HepG2 (cell line): ENCODE results near the gene IL27RA. TPM values are rescaled to one million over a fixed set of nuclear protein-coding genes. Genes with fewer than 3 reads are reported as not detected.

ENCODE experiments used
- ATAC-seq: fragments of 200-7000 bp; cut with Tn5 transposase; 3 replicates; pipeline ENCODE4 v1.9.1; 2020; ENCODE audit warnings: mild to moderate bottlenecking, moderate library complexity
- BruUV-seq: library from RNA; stranded (reverse); fragments of 400-500 nt; replicated peaks from 2 replicates; lab custom pipeline; 2021; lab: Mats Ljungman, UMichigan
- CTCF ChIA-PET: fragments of 300-600 bp; formaldehyde crosslinking; extraction: SDS; loops from one replicate; lab custom pipeline; 2021; ENCODE audit warnings: low total read pairs, inconsistent platforms, low intra/inter-chr PET ratio; lab: Yijun Ruan, JAX
- POLR2A ChIA-PET: fragments of 350-600 bp; sonication (Branson Sonifier 250); formaldehyde crosslinking; loops from one replicate; lab custom pipeline; 2020; ENCODE audit warnings: antibody characterized with exemption, inconsistent platforms; lab: Yijun Ruan, JAX
- DNase-seq: peaks from one replicate; pipeline ENCODE4 v3.0.0-alpha.2; 2015; ENCODE audit warnings: low spot score
- FAIRE-seq: peaks from 3 replicates; lab custom pipeline; 2011; peaks lifted over from hg19 to GRCh38; lab: Jason Lieb, UNC
- H2AFZ ChIP-seq: one replicate; pipeline ENCODE4 v1.6.1; 2011; ENCODE audit warnings: low read length, inconsistent platforms
- H3K27ac ChIP-seq: fragments of 300-600 bp; 3 replicates; pipeline ENCODE4 v1.8.0; 2011; ENCODE audit warnings: mixed run types, mild to moderate bottlenecking, mixed read lengths, low read length, inconsistent platforms; ENCODE audit not compliant: insufficient read depth; ENCODE audit errors: extremely low read length
- H3K27me3 ChIP-seq, 2 experiments: fragments of 200-600 bp in 1 of 2; 2 replicates in 1 of 2; 3 replicates in 1 of 2; pipeline versions ENCODE4 v1.6.0 to v1.8.0; 2011; ENCODE audit warnings: low read length in 2 of 2, mild to moderate bottlenecking in 2 of 2, moderate library complexity in 2 of 2, inconsistent platforms in 1 of 2; ENCODE audit not compliant: insufficient read depth in 2 of 2, control insufficient read depth in 1 of 2
- H3K36me3 ChIP-seq, 2 experiments: fragments of 200-600 bp in 1 of 2; replicated peaks in 1 of 2; 2 replicates in 1 of 2; 3 replicates in 1 of 2; pipeline versions ENCODE4 v1.5.1 to v1.8.0; 2011; ENCODE audit warnings: low read length in 2 of 2, inconsistent platforms in 1 of 2; ENCODE audit not compliant: insufficient read depth in 2 of 2, control insufficient read depth in 1 of 2
- H3K4me1 ChIP-seq: 2 replicates; pipeline ENCODE4 v1.5.1; 2012; ENCODE audit warnings: low read length, inconsistent platforms; ENCODE audit not compliant: insufficient read depth
- H3K4me2 ChIP-seq: 2 replicates; pipeline ENCODE4 v1.6.0; 2011; ENCODE audit warnings: low read depth, low read length, inconsistent platforms
- H3K4me3 ChIP-seq, 3 experiments: fragments of 200-600 bp in 1 of 3; sonication (generic), shearing (Covaris generic) in 1 of 3; replicated peaks in 1 of 3; 2 replicates each; pipeline ENCODE4 v1.5.1; 2011 to 2016; ENCODE audit warnings: low read length in 3 of 3, inconsistent platforms in 2 of 3, low read depth in 2 of 3, mild to moderate bottlenecking in 2 of 3, control low read depth in 1 of 3, mixed read lengths in 1 of 3; ENCODE audit not compliant: insufficient read depth in 1 of 3
- H3K79me2 ChIP-seq: one replicate; pipeline ENCODE4 v1.6.1; 2011; ENCODE audit warnings: low read length, inconsistent platforms; ENCODE audit not compliant: insufficient read depth
- H3K9ac ChIP-seq: 2 replicates; pipeline ENCODE4 v1.6.0; 2011; ENCODE audit warnings: mild to moderate bottlenecking, low read depth, low read length, inconsistent platforms; ENCODE audit not compliant: insufficient read depth
- H3K9me3 ChIP-seq: 2 replicates; pipeline ENCODE4 v1.5.1; 2012; ENCODE audit warnings: mild to moderate bottlenecking, low read length
- H4K20me1 ChIP-seq: 2 replicates; pipeline ENCODE4 v1.6.0; 2011; ENCODE audit warnings: inconsistent platforms, mild to moderate bottlenecking, low read length, moderate library complexity; ENCODE audit not compliant: insufficient read depth
- ARHGAP35 ChIP-seq: sonication (generic); formaldehyde crosslinking; IDR thresholded peaks from 2 replicates; pipeline ENCODE4 v1.9.0; 2022; ENCODE audit warnings: mild to moderate bottlenecking, inconsistent platforms, moderate library complexity, missing genetic modification reagents, borderline replicate concordance
- BORCS8-MEF2B ChIP-seq: sonication (generic); formaldehyde crosslinking; IDR thresholded peaks from 2 replicates; pipeline ENCODE4 v1.8.0; 2022; ENCODE audit warnings: mild to moderate bottlenecking, missing genetic modification reagents
- CHD4 ChIP-seq: fragments of 200-600 bp; sonication (generic); IDR thresholded peaks from 2 replicates; pipeline ENCODE4 v1.7.0; 2017; ENCODE audit warnings: mild to moderate bottlenecking, low read length, borderline replicate concordance
- DNMT3B ChIP-seq: conservative IDR thresholded peaks from 2 replicates; pipeline ENCODE4 v1.6.1; 2016; ENCODE audit warnings: missing biosample characterization, control low read depth
- HOXA3 ChIP-seq: sonication (generic); formaldehyde crosslinking; IDR thresholded peaks from 2 replicates; pipeline ENCODE4 v1.5.0; 2020; ENCODE audit warnings: missing genetic modification reagents
- MAZ ChIP-seq, 2 experiments: sonication (generic) in 1 of 2; formaldehyde crosslinking in 1 of 2; IDR thresholded peaks; 2 replicates each; pipeline versions ENCODE4 v1.5.0 to v1.6.1; 2012 to 2020; ENCODE audit warnings: low read depth in 2 of 2, mild to moderate bottlenecking in 2 of 2, borderline replicate concordance in 1 of 2, improper control_type of control experiment in 1 of 2, low read length in 1 of 2, missing genetic modification reagents in 1 of 2, moderate library complexity in 1 of 2
- NFKBIZ ChIP-seq: IDR thresholded peaks from 2 replicates; pipeline ENCODE4 v1.6.1; 2018; ENCODE audit warnings: missing genetic modification reagents, missing compliant biosample characterization
- RBM39 ChIP-seq: fragments of 200-400 bp; formaldehyde crosslinking; IDR thresholded peaks from one replicate; pipeline ENCODE4 v1.6.1; 2018; ENCODE audit warnings: antibody characterized with exemption, mild to moderate bottlenecking, low read depth, low read length; ENCODE audit not compliant: poor library complexity, severe bottlenecking
- RFX3 ChIP-seq: IDR thresholded peaks from 2 replicates; pipeline ENCODE4 v1.6.1; 2016; ENCODE audit warnings: missing biosample characterization, missing genetic modification reagents
- RXRA ChIP-seq: sonication (generic); formaldehyde crosslinking; IDR thresholded peaks from 2 replicates; pipeline ENCODE4 v1.5.1; 2020; ENCODE audit warnings: missing genetic modification reagents
- SRSF4 ChIP-seq: fragments of 200-400 bp; formaldehyde crosslinking; IDR thresholded peaks from one replicate; pipeline ENCODE4 v1.6.1; 2018; ENCODE audit warnings: mild to moderate bottlenecking, low read depth, low read length, moderate library complexity; ENCODE audit not compliant: poor library complexity, severe bottlenecking
- TBL1XR1 ChIP-seq: fragments of 150-350 bp; IDR thresholded peaks from 2 replicates; pipeline ENCODE4 v1.6.1; 2014; ENCODE audit warnings: borderline replicate concordance, low read length; ENCODE audit not compliant: partially characterized antibody
- TBX2 ChIP-seq: sonication (generic); formaldehyde crosslinking; IDR thresholded peaks from 2 replicates; pipeline ENCODE4 v1.5.0; 2020; ENCODE audit warnings: missing genetic modification reagents, mild to moderate bottlenecking, borderline replicate concordance
- YEATS4 ChIP-seq: sonication (generic); formaldehyde crosslinking; IDR thresholded peaks from 2 replicates; pipeline ENCODE4 v1.4.0; 2020; ENCODE audit warnings: missing genetic modification reagents, borderline replicate concordance
- ZFP41 ChIP-seq: sonication (generic); formaldehyde crosslinking; IDR thresholded peaks from 2 replicates; pipeline ENCODE4 v1.4.0; 2020; ENCODE audit warnings: mild to moderate bottlenecking, missing genetic modification reagents, borderline replicate concordance
- ZFY ChIP-seq: sonication (generic); formaldehyde crosslinking; IDR thresholded peaks from 2 replicates; pipeline ENCODE4 v1.4.0; 2020; ENCODE audit warnings: missing genetic modification reagents
- WGBS: methylation state at CpG from one replicate; pipeline ENCODE4 v1.1.6; 2017; ENCODE audit warnings: low lambda C conversion rate; 5-methylcytosine and 5-hydroxymethylcytosine counted together
- in situ Hi-C: cut with HindIII; loops from 2 replicates; pipeline ENCODE4 v1.10.0; 2017; ENCODE audit warnings: low pct_unique_long_range_greater_than_20kb; ENCODE audit not compliant: extremely low pct_ligation_motif_present
- intact Hi-C: fragments of 100-400 bp; cut with micrococcal nuclease; formaldehyde crosslinking; loops from one replicate; pipeline ENCODE4 v1.10.0; 2022; ENCODE audit not compliant: unreplicated experiment
- polyA plus RNA-seq, 8 experiments: library from polyadenylated mRNA; depleted of rRNA in 3 of 8; stranded (reverse) in 7 of 8; unstranded in 1 of 8; fragments of >200 nt; fragmentation: Illumina TruSeq in 4 of 8; extraction: Trizol in 4 of 8; gene quantifications; 2 replicates each; pipeline versions ENCODE4 v1.2.1 to v1.2.3, GENCODE V29; 2011 to 2016; ENCODE audit warnings: low read depth in 4 of 8, missing spikeins in 1 of 8, mixed read lengths in 1 of 8; ENCODE audit not compliant: insufficient read depth in 1 of 8
- total RNA-seq, 5 experiments: library from RNA; depleted of rRNA; stranded (reverse); fragments of >200 nt; fragmentation: Illumina TruSeq; extraction: Trizol; gene quantifications; 2 replicates each; pipeline ENCODE4 v1.2.3, GENCODE V29; 2016; ENCODE audit warnings: low read depth in 1 of 5
- TF ChIP-seq, protein P1 (sequence below): sonication (generic); formaldehyde crosslinking; IDR thresholded peaks from 2 replicates; pipeline ENCODE4 v1.9.0; 2022; ENCODE audit warnings: missing genetic modification reagents, mild to moderate bottlenecking, borderline replicate concordance
- TF ChIP-seq, protein P2 (sequence below): sonication (generic); formaldehyde crosslinking; IDR thresholded peaks from 2 replicates; pipeline ENCODE4 v1.5.0; 2020; ENCODE audit warnings: missing genetic modification reagents
- TF ChIP-seq, protein P3 (sequence below): IDR thresholded peaks from 2 replicates; pipeline ENCODE4 v1.6.1; 2016; ENCODE audit warnings: missing compliant biosample characterization, missing genetic modification reagents, borderline replicate concordance

Gene IL27RA
- total and polyA plus RNA-seq, 2 of the 13 experiments (the other 11 are each of a cell fraction or from before 2014, with no cell fraction given) = 3.5 to 8.1 TPM

DNA sequence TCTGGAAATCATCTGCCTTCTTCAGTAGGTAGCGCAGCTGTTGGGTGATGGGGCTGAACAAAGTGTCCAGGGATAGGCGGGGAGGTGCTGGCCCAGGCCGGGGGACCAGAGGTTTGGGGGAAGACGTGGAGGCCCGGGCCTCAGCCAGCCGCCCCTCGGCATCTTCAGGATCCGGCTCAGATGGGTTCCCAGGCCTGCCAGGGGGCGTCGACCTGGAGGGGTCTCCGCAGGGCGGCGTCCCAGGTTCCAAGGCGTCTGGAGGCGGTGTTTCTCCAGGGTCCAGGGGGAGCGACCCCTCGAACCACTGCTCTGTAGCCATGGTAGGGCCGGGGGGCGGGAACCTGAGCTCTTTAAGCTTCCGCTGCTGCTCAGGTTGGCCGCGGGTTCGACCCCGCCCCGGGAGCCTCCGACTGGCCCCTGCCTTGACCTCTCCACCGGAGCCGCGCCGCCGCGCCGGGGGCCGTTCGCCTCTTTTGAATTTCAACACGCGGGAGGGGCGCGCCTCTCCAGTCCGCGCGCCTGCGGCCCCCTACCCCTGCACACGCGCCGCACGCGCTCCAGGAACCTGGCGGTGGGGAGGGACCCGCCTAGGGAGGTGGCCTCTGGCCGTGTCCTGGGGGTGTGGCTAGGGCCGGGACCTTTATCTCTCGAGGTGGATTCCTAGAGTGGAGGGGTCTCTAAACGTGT is 53.9 kb downstream of the IL27RA start, which contains the start of gene C19orf67:
Gene C19orf67 (minus strand): TSS at position 475 of the 687 bp plus-strand sequence. CDS start 156 bp downstream, at position 319.
- BruUV-seq = no TSS peak
- ATAC-seq (peak; percentile 18), FAIRE-seq (no peak), DNase-seq (no peak)
- WGBS = 63% methylated on average over 39 of the region's 54 CpGs
- in situ Hi-C loops = no loop called here
- ChIA-PET POLR2A (interaction anchor here (1.0 kb wide), 1 partner anchor 51 kb away, joined by 3 read pairs; the partner anchor contains the start of gene ASF1B), CTCF (no interaction called here)
- H3K9me3 ChIP-seq = no peaks in the 10 kb centered on the region
- H3K4me2 ChIP-seq = peak within 1 kb of the TSS; percentile 65
- no peaks in the 10 kb centered on the region for H4K20me1 ChIP-seq
- H3K9ac ChIP-seq = peak within 1 kb of the TSS; percentile 22; the same call in 1 of the 2 replicates
- H3K4me3 ChIP-seq = peak within 1 kb of the TSS; percentile 52 to 64 (median 54); a peak in 5 of 6 replicates
- no peak within 1 kb of the TSS for H2AFZ ChIP-seq
- peaks cover 6% of the 10 kb centered on the region for H3K79me2 ChIP-seq
- H3K27me3 ChIP-seq = no peaks in the 10 kb centered on the region; a peak in 1 of 5 replicates
- peaks cover 4 to 8% of the 10 kb centered on the region in 2 experiments; a peak in 2 of 5 replicates for H3K36me3 ChIP-seq
- peak within 1 kb of the TSS; percentile 53 for H3K27ac ChIP-seq
- intact Hi-C loops = no loop called here
- H3K4me1 ChIP-seq = peaks cover 53% of the 10 kb centered on the region
- TF ChIP-seq, protein P1, sequence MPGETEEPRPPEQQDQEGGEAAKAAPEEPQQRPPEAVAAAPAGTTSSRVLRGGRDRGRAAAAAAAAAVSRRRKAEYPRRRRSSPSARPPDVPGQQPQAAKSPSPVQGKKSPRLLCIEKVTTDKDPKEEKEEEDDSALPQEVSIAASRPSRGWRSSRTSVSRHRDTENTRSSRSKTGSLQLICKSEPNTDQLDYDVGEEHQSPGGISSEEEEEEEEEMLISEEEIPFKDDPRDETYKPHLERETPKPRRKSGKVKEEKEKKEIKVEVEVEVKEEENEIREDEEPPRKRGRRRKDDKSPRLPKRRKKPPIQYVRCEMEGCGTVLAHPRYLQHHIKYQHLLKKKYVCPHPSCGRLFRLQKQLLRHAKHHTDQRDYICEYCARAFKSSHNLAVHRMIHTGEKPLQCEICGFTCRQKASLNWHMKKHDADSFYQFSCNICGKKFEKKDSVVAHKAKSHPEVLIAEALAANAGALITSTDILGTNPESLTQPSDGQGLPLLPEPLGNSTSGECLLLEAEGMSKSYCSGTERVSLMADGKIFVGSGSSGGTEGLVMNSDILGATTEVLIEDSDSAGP (CRISPR knock-in tag) = peak; percentile 21; the same call in 1 of the 2 replicates
- TF ChIP-seq, protein P2, sequence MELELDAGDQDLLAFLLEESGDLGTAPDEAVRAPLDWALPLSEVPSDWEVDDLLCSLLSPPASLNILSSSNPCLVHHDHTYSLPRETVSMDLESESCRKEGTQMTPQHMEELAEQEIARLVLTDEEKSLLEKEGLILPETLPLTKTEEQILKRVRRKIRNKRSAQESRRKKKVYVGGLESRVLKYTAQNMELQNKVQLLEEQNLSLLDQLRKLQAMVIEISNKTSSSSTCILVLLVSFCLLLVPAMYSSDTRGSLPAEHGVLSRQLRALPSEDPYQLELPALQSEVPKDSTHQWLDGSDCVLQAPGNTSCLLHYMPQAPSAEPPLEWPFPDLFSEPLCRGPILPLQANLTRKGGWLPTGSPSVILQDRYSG = no peak
- TF ChIP-seq ZFY (0 out of 2 replicates have a peak, but pooled peaks have one; percentile 48), TBX2 (no peak), NFKBIZ (no peak), BORCS8-MEF2B (CRISPR knock-in tag) (no peak), CHD4 (no peak), DNMT3B (CRISPR knock-in tag) (no peak), SRSF4 (no peak), ARHGAP35 (CRISPR knock-in tag) (0 out of 2 replicates have a peak, but pooled peaks have one; percentile 36), RXRA (CRISPR knock-in tag) (peak; percentile 29; the same call in 1 of the 2 replicates), ZFP41 (CRISPR knock-in tag) (no peak), HOXA3 (peak; percentile 26; the same call in 1 of the 2 replicates), YEATS4 (peak; percentile 48; the same call in 1 of the 2 replicates), RFX3 (no peak), TBL1XR1 (no peak), RBM39 (peak; percentile 41), MAZ (IDR thresholded peaks at IDR 0.05; ENCODE audit: borderline replicate concordance, low read depth, low read length) (no peak), MAZ (CRISPR knock-in tag; IDR thresholded peaks at IDR 0.05; ENCODE audit: low read depth) (no peak)
- TF ChIP-seq, protein P3, sequence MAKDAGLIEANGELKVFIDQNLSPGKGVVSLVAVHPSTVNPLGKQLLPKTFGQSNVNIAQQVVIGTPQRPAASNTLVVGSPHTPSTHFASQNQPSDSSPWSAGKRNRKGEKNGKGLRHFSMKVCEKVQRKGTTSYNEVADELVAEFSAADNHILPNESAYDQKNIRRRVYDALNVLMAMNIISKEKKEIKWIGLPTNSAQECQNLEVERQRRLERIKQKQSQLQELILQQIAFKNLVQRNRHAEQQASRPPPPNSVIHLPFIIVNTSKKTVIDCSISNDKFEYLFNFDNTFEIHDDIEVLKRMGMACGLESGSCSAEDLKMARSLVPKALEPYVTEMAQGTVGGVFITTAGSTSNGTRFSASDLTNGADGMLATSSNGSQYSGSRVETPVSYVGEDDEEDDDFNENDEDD = peak; percentile 17; the same call in 1 of the 2 replicates
